GM10266 (cell line): ENCODE data around the gene C4BPA.

ENCODE experiments used
- DNase-seq: peaks from one replicate; pipeline ENCODE4 v3.0.0; 2012; ENCODE audit errors: extremely low spot score
- TF ChIP-seq, protein P1 (sequence below): IDR thresholded peaks from 2 replicates; pipeline ENCODE4 v1.5.1; 2012; ENCODE audit warnings: mild to moderate bottlenecking, low read depth; ENCODE audit not compliant: control insufficient read depth, insufficient read depth; ENCODE audit errors: missing control alignments

C4BPA gene

DNA sequence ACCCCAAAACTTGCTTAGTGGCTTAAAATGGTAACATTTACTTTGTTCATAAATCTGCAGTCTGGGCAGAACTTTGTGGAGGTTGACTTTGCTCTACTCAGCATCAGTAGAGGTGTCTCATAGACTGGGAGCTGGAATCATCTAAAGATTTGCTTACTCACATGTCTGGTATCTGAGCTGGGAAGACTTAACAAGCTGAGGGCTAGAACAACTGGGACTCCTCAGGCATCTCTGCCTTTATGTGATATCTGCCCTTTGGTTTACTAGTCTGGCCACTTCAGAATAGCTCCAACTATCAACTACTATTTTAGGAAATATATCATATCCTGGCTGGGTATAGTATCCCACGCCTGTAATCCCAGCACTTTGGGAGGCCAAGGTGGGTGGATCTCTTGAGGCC lies 82.5 kb downstream of the C4BPA start:
- no peak for DNase-seq
- TF ChIP-seq, protein P1, sequence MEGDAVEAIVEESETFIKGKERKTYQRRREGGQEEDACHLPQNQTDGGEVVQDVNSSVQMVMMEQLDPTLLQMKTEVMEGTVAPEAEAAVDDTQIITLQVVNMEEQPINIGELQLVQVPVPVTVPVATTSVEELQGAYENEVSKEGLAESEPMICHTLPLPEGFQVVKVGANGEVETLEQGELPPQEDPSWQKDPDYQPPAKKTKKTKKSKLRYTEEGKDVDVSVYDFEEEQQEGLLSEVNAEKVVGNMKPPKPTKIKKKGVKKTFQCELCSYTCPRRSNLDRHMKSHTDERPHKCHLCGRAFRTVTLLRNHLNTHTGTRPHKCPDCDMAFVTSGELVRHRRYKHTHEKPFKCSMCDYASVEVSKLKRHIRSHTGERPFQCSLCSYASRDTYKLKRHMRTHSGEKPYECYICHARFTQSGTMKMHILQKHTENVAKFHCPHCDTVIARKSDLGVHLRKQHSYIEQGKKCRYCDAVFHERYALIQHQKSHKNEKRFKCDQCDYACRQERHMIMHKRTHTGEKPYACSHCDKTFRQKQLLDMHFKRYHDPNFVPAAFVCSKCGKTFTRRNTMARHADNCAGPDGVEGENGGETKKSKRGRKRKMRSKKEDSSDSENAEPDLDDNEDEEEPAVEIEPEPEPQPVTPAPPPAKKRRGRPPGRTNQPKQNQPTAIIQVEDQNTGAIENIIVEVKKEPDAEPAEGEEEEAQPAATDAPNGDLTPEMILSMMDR = no peak

DNA sequence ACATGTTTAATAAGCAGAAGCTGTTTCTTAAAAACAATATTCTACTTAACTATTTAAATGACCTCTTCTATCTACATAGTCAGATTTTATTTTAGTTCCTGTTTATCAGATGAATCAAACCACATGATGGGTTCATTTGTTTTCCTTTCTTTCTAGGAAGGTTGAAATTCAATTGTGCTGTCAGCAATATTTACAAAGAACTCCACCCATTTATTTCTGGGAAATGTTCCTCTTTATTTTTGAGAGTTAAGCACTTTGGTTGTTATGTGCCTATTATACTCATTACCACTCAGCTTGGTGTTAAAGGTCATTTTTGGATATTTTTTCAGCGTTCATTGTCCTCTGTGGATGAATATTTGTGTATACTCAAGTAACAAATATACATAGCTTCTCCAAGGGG lies 84.9 kb downstream of the C4BPA start:
- no peak for DNase-seq
- TF ChIP-seq, protein P1 = no peak

DNA sequence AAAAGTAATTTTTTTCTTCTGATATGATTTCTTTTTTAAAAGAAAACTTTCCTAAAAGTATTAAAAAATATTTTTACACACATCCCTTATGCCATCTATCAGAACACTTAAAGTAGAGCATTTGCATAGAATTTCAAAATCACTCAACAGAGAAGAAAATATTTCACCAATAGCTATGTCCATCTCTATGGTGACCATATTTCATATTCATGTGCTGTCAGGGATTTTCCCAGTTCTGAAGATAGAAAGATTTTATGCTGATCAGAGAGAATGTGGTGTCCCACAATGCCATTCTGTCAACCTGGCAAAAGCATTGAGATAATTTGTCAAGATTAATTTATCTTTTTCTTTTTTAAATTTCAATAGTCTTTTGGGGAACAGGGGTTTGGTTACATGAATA lies 87.0 kb downstream of the C4BPA start:
- TF ChIP-seq, protein P1 = no peak
- no peak for DNase-seq

DNA sequence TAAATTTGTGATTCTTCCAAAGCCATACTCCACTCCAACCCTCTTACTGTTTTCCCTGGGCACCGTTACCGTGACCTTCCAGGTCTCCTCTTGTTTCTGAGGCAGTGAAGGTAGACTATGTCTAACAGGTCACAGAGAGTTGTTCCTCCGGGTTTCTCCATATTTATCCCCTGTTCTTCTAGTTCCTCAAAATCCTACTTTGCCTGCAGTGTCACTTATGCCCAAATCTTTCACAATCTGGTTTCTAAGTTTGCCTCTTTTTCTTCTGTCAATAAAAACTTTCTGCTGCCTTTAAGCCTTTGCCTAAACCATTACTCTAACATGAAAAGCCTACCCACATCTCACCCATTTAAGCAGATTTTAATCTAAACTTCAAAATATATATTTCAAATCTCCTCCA lies 87.7 kb downstream of the C4BPA start:
- TF ChIP-seq, protein P1 = no peak
- no peak for DNase-seq

DNA sequence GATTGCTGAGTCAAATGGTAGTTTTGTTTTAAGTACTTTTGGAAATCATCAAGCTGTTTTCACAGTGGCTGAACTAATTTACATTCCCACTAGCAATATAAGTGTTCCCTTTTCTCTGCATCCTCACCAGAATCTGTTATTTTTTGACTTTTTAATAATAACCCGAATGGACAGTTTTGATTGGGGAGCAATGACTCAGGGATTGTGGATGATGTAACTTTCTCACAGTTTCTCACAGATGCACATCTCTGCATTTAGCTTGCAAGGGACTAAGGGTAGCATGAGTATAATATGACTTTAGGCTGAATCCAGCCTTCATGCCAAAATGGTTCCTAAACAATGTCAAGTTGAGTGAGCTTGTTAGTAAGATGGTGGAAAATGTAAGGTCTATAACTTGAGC lies 90.2 kb downstream of the C4BPA start:
- DNase-seq = no peak
- TF ChIP-seq, protein P1 = no peak
